Esophagus (tissue), 2 donors: Measurements from ENCODE around the gene LNP1. TPM values are rescaled to one million over a fixed set of nuclear protein-coding genes. Genes with fewer than 3 reads are reported as not detected.
"Not testable (repeated sequence)": the region's sequence is repeated elsewhere in the genome, so short reads cannot be mapped to it uniquely, and the experiment has no call there.

Experiments
- H3K27ac ChIP-seq, 2 donors: one replicate each; pipeline ENCODE4 v1.5.1; 2013; ENCODE audit warnings: low read depth in 2 of 2, mild to moderate bottlenecking in 2 of 2, inconsistent platforms in 1 of 2, low read length in 1 of 2, moderate library complexity in 1 of 2
- H3K27me3 ChIP-seq, 2 donors: one replicate each; pipeline ENCODE4 v1.6.1; 2013; ENCODE audit warnings: low read length in 2 of 2, control low read depth in 1 of 2, mild to moderate bottlenecking in 1 of 2; ENCODE audit not compliant: insufficient read depth in 2 of 2, control insufficient read depth in 1 of 2
- H3K36me3 ChIP-seq, 2 donors: one replicate each; pipeline ENCODE4 v1.6.1; 2013; ENCODE audit warnings: low read length in 1 of 2; ENCODE audit not compliant: control insufficient read depth in 2 of 2, insufficient read depth in 2 of 2
- H3K4me1 ChIP-seq, 2 donors: one replicate each; pipeline ENCODE4 v1.6.1; 2013; ENCODE audit warnings: low read length in 1 of 2; ENCODE audit not compliant: control insufficient read depth in 2 of 2, insufficient read depth in 2 of 2
- H3K4me3 ChIP-seq, 2 donors: one replicate each; pipeline ENCODE4 v1.5.1; 2013; ENCODE audit warnings: low read length in 2 of 2, mild to moderate bottlenecking in 2 of 2, low read depth in 1 of 2, moderate library complexity in 1 of 2
- H3K9me3 ChIP-seq, 2 donors: one replicate each; pipeline ENCODE4 v1.6.1; 2013; ENCODE audit warnings: mild to moderate bottlenecking in 2 of 2, low read depth in 1 of 2, low read length in 1 of 2, moderate library complexity in 1 of 2; ENCODE audit not compliant: control insufficient read depth in 2 of 2, insufficient read depth in 1 of 2
- WGBS, 2 donors: extraction: QIAGEN DNeasy Blood & Tissue Kit; methylation state at CpG; one replicate each; pipeline ENCODE4 v1.1.7; 2013; 5-methylcytosine and 5-hydroxymethylcytosine counted together
- polyA plus RNA-seq, 2 donors: library from polyadenylated mRNA; stranded (reverse); fragments of 200-250 nt; gene quantifications; one replicate each; pipeline ENCODE4 v1.2.3, GENCODE V29; 2013
- donor health status: healthy with polysubstance abuse.
- donor health status: Bipolar disorder and iron deficiency.

The LNP1 gene
- polyA plus RNA-seq, 2 donors: 0.35 to 0.41 TPM

DNA sequence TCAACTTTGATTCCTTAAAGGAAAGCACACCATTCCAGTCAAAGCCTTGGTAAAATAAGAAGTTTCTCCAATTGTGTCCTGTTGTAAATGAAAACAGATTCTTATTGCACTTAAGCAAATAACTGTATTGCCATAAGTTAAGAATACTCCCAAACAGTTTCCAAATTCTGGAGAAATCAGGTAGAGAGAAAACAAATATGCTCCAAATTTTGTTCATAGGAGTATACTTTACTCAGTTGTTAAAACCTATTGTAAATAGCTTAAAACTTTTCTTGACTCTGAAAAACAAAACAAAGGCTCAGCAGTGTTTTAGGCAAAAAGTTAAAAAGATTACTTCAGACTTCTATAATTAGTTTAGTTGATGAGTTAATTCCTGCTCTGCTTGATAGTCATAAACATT lies 42.4 kb downstream of the LNP1 start:
- Histone ChIP-seq H3K27ac (no peak overlapping the region), H3K4me1 (no peaks in the 10 kb centered on the region), H3K4me3 (no peak overlapping the region), H3K27me3 (no peaks in the 10 kb centered on the region), H3K36me3 (no peaks in the 10 kb centered on the region), H3K9me3 (no peaks in the 10 kb centered on the region)

GRCh38 chr3:100447067-100447466 lies 45.7 kb downstream of the LNP1 start:
- not testable (repeated sequence) for H3K9me3 ChIP-seq, H3K4me3 ChIP-seq, H3K36me3 ChIP-seq, H3K4me1 ChIP-seq, H3K27me3 ChIP-seq, H3K27ac ChIP-seq
- 97% methylated on average over 3 of the region's 3 CpGs for WGBS, 2 donors

DNA sequence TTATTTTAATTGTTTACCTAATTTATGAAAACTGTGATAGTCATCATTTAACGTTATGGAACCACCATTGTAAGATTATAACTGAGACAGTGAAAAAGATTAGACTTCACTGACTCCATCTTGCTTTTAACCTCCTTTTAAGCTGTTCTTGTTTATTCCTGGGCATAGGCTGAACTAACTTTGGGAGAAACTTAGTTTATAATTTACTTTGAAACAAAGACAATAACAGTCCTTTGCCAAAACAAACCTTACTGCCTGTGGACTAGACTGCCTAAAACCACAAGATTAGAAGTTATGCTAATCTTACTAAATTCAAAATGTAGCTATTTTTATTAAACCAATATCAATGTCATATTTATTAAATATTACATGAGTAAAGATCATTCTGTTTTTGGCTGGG lies 46.7 kb downstream of the LNP1 start:
- H3K27me3 ChIP-seq: no peaks in the 10 kb centered on the region
- WGBS, 2 donors: 79 to 89% methylated on average over 1 of the region's 1 CpG
- no peak overlapping the region for H3K27ac ChIP-seq
- H3K4me1 ChIP-seq: no peaks in the 10 kb centered on the region
- no peaks in the 10 kb centered on the region for H3K36me3 ChIP-seq
- no peak overlapping the region for H3K4me3 ChIP-seq
- H3K9me3 ChIP-seq: no peaks in the 10 kb centered on the region

DNA sequence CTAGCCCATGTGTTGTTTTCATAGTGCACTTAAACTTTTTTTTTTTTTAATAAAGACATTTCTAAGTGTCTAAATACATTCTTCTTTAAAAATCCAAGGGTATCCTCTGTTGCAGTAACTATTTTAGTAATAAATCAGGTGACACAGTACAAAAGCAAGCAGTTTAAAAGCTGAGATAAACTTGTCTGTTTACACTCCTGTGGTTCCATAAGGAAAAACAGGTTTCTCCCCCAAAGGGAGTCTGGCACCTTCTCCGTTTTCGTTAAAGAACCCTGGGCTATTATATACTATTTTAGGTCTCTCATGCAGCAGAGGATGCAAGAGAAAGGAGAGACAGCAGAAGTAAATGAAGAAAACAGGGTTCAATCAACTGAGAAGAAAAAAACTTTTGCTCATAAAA lies 47.9 kb downstream of the LNP1 start:
- H3K9me3 ChIP-seq: no peaks in the 10 kb centered on the region
- H3K27me3 ChIP-seq: no peaks in the 10 kb centered on the region
- no peaks in the 10 kb centered on the region for H3K36me3 ChIP-seq
- H3K4me3 ChIP-seq: no peak overlapping the region
- WGBS, 2 donors: 40 to 48% methylated on average over 2 of the region's 2 CpGs
- no peak overlapping the region for H3K27ac ChIP-seq
- H3K4me1 ChIP-seq: no peaks in the 10 kb centered on the region

DNA sequence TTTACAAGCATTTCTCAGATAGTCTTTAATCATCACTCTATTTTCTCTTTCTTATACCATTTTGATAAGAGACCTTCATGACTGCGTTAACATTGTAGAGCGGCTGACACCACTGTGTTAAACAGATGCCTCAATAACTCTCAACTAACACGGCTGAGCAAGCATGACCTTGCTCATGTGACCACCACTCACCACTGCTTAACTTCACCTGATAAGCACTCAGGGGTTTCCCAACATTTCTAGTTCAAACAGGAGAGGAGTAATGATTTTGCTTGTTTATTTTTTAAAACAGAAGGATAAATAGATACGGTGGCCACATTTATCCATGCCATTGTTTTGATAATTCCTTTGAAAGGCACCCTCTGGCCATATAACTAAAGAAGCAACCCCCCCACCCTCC lies 53.3 kb downstream of the LNP1 start:
- no peaks in the 10 kb centered on the region for H3K27me3 ChIP-seq
- H3K27ac ChIP-seq: no peak overlapping the region
- no peak overlapping the region for H3K4me3 ChIP-seq
- 69 to 78% methylated on average over 4 of the region's 4 CpGs for WGBS, 2 donors
- H3K9me3 ChIP-seq: no peaks in the 10 kb centered on the region
- H3K36me3 ChIP-seq: no peaks in the 10 kb centered on the region
- H3K4me1 ChIP-seq: no peaks in the 10 kb centered on the region

GRCh38 chr3:100455841-100456550 lies 54.7 kb downstream of the LNP1 start:
- no peaks in the 10 kb centered on the region for H3K4me1 ChIP-seq
- no peak overlapping the region for H3K27ac ChIP-seq
- H3K36me3 ChIP-seq: no peaks in the 10 kb centered on the region
- WGBS, 2 donors: 85 to 91% methylated on average over 2 of the region's 2 CpGs
- H3K27me3 ChIP-seq: no peaks in the 10 kb centered on the region
- H3K4me3 ChIP-seq: no peak overlapping the region
- H3K9me3 ChIP-seq: no peaks in the 10 kb centered on the region

DNA sequence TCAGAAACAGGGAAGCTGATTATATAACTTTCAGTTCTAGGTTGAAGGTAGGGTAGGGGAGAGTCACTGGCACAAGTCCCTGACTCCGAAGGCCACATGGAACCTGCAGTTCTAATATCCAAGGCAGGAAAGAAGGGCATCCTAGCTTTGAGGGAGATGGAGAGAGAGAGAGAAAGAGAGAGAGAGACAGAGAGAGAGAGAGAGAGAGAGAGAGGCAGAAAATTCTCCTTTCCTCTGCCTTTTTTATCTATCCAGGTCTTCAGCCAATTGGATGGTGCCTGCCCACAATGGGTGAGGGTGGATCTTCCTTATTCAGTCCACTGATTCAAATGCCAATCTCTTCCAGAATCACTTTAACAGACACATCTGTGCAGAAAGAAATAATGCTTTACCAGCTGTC lies 55.4 kb downstream of the LNP1 start:
- Histone ChIP-seq H3K4me3 (no peak overlapping the region), H3K9me3 (no peaks in the 10 kb centered on the region), H3K36me3 (no peaks in the 10 kb centered on the region), H3K4me1 (no peaks in the 10 kb centered on the region), H3K27me3 (no peaks in the 10 kb centered on the region), H3K27ac (no peak overlapping the region)
- WGBS, 2 donors: 94% methylated on average over 1 of the region's 1 CpG

DNA sequence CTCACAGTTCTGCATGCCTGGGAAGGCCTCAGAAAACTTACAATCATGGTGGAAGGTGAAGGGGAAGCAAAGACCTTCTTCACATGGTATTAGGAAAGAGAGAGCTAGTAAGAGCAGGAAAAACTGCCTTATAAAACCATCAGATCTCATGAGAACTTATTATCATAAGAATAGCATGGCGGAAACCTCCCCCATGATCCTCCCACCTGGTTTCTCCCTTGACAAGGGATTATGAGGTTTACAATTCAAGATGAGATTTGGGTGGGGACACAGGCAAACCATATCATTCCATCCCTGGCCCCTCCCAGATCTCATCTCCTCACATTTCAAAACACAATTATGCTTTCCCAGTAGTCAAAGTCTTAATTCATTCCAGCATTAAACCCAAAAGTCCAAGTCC lies 56.5 kb downstream of the LNP1 start:
- Histone ChIP-seq H3K27me3 (no peaks in the 10 kb centered on the region), H3K9me3 (no peaks in the 10 kb centered on the region), H3K27ac (no peak overlapping the region), H3K4me1 (no peaks in the 10 kb centered on the region), H3K4me3 (no peak overlapping the region), H3K36me3 (no peaks in the 10 kb centered on the region)
- WGBS, 2 donors: 97 to 100% methylated on average over 1 of the region's 1 CpG

- no peaks in the 10 kb centered on the region for H3K4me1 ChIP-seq
- H3K27ac ChIP-seq: no peak overlapping the region
- 95% methylated on average over 1 of the region's 1 CpG for WGBS, 2 donors
- no peaks in the 10 kb centered on the region for H3K9me3 ChIP-seq
- H3K4me3 ChIP-seq: no peak overlapping the region
- no peaks in the 10 kb centered on the region for H3K36me3 ChIP-seq
- no peaks in the 10 kb centered on the region for H3K27me3 ChIP-seq
Measured at GRCh38 chr3:100458814-100459213, 57.5 kb downstream of the LNP1 start.

DNA sequence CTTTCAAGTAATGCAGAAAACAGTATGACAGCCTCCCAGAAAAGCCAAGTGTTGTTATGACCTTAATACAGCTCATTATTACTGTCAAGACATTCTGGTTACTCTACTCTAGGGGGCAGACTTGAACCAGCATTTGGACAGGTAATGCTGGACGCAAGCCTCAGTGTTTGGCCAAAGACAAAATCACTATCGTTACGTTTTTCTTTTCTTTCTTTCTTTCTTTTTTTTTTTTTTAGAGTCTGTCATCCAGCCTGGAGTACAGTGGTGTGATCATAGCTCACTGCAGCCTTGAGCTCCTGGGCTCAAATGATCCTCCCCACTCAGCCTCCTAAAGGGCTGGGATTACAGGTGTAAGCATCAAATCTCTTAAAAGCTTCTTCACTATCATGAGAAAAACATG lies 61.7 kb downstream of the LNP1 start:
- no peaks in the 10 kb centered on the region for H3K27me3 ChIP-seq
- H3K27ac ChIP-seq: no peak overlapping the region
- H3K9me3 ChIP-seq: peaks cover 0 to 2% of the 10 kb centered on the region in 2 donors
- H3K36me3 ChIP-seq: no peaks in the 10 kb centered on the region
- 3 to 4% methylated on average over 3 of the region's 3 CpGs for WGBS, 2 donors
- no peak overlapping the region for H3K4me3 ChIP-seq
- no peaks in the 10 kb centered on the region for H3K4me1 ChIP-seq
